GM13976 (cell line): ENCODE measurements around the gene ASGR1.

Source experiments
- DNase-seq: peaks from one replicate; pipeline ENCODE4 v3.0.0; 2012; ENCODE audit warnings: low spot score
- CTCF ChIP-seq: IDR thresholded peaks from 2 replicates; pipeline ENCODE4 v1.5.1; 2012; ENCODE audit warnings: borderline replicate concordance, mild to moderate bottlenecking; ENCODE audit not compliant: insufficient read depth; ENCODE audit errors: extremely low read depth, missing control alignments, control extremely low read depth
- in situ Hi-C: fragments of 300-500 bp; cut with MboI; formaldehyde crosslinking; loops from one replicate; pipeline ENCODE4 v1.12.0; 2022; ENCODE audit warnings: low sequenced_read_pairs, mixed read lengths, inconsistent platforms; ENCODE audit not compliant: unreplicated experiment

The ASGR1 gene

GRCh38 chr17:7179317-7180254 is at the start of gene ASGR1:
Gene ASGR1 (minus strand): TSS chr17:7179370. CDS start chr17:7178563, 807 bp downstream.
- TF ChIP-seq CTCF = no peak
- in situ Hi-C loops = no loop called here
- DNase-seq = no peak

GRCh38 chr17:7228920-7229319 is 49.8 kb upstream of the ASGR1 start:
- no peak for DNase-seq
- in situ Hi-C loops = no loop called here
- no peak for TF ChIP-seq CTCF

GRCh38 chr17:7226721-7227710 is 47.8 kb upstream of the ASGR1 start:
- in situ Hi-C loops = no loop called here
- no peak for DNase-seq
- TF ChIP-seq CTCF = no peak

GRCh38 chr17:7225711-7226331 is 46.7 kb upstream of the ASGR1 start:
- TF ChIP-seq CTCF = no peak
- in situ Hi-C loops = no loop called here
- no peak for DNase-seq

- DNase-seq = no peak
- TF ChIP-seq CTCF = no peak
- in situ Hi-C loops = no loop called here
Measured at GRCh38 chr17:7224661-7225111, 45.5 kb upstream of the ASGR1 start.

GRCh38 chr17:7224110-7224509 is 44.9 kb upstream of the ASGR1 start:
- DNase-seq = no peak
- in situ Hi-C loops = no loop called here
- no peak for TF ChIP-seq CTCF
